Endothelial cell (in vitro differentiated cells): ENCODE data around the gene LRRC41. TPM values are rescaled to one million over a fixed set of nuclear protein-coding genes. Genes with fewer than 3 reads are reported as not detected.
A peak's percentile ranks its signal among the peaks of the same experiment; 100 is the strongest.

Experiments
- DNase-seq: peaks from one replicate; pipeline ENCODE4 v3.0.0; 2021; ENCODE audit warnings: low spot score
- H3K27ac Mint-ChIP-seq: one replicate; pipeline ENCODE4 v1.8.0; 2021; ENCODE audit warnings: mixed read lengths, inconsistent platforms; ENCODE audit not compliant: unreplicated experiment
- H3K27me3 Mint-ChIP-seq: one replicate; pipeline ENCODE4 v1.8.0; 2021; ENCODE audit warnings: mild to moderate bottlenecking, moderate library complexity, mixed read lengths, inconsistent platforms; ENCODE audit not compliant: unreplicated experiment
- H3K36me3 Mint-ChIP-seq: one replicate; pipeline ENCODE4 v1.8.0; 2021; ENCODE audit warnings: mild to moderate bottlenecking, low read depth, mixed read lengths, inconsistent platforms; ENCODE audit not compliant: unreplicated experiment
- H3K4me1 Mint-ChIP-seq: one replicate; pipeline ENCODE4 v1.8.0; 2021; ENCODE audit warnings: mild to moderate bottlenecking, mixed read lengths, inconsistent platforms; ENCODE audit not compliant: unreplicated experiment
- H3K4me3 Mint-ChIP-seq: one replicate; pipeline ENCODE4 v1.8.0; 2021; ENCODE audit warnings: mild to moderate bottlenecking, mixed read lengths, inconsistent platforms; ENCODE audit not compliant: unreplicated experiment
- H3K9me3 Mint-ChIP-seq: one replicate; pipeline ENCODE4 v1.8.0; 2021; ENCODE audit warnings: mixed read lengths, inconsistent platforms; ENCODE audit not compliant: unreplicated experiment
- total RNA-seq: library from RNA; stranded (reverse); fragmentation: NEBNext Ultra II Directional; extraction: Animal tissue kit (Norgen Biotek cat#: 25700); gene quantifications from one replicate; pipeline ENCODE4 v1.2.1, GENCODE V29; 2021; ENCODE audit not compliant: unreplicated experiment
- TF ChIP-seq, protein P1 (sequence below): fragments of 200-600 bp; sonication (generic); IDR thresholded peaks from one replicate; pipeline ENCODE4 v1.5.0; 2021; ENCODE audit warnings: antibody characterized with exemption; ENCODE audit not compliant: unreplicated experiment

Gene LRRC41
- total RNA-seq, 1 donor from 2014 or later = 73.5 TPM

- TF ChIP-seq, protein P1, sequence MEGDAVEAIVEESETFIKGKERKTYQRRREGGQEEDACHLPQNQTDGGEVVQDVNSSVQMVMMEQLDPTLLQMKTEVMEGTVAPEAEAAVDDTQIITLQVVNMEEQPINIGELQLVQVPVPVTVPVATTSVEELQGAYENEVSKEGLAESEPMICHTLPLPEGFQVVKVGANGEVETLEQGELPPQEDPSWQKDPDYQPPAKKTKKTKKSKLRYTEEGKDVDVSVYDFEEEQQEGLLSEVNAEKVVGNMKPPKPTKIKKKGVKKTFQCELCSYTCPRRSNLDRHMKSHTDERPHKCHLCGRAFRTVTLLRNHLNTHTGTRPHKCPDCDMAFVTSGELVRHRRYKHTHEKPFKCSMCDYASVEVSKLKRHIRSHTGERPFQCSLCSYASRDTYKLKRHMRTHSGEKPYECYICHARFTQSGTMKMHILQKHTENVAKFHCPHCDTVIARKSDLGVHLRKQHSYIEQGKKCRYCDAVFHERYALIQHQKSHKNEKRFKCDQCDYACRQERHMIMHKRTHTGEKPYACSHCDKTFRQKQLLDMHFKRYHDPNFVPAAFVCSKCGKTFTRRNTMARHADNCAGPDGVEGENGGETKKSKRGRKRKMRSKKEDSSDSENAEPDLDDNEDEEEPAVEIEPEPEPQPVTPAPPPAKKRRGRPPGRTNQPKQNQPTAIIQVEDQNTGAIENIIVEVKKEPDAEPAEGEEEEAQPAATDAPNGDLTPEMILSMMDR = no peak
- peaks cover 5% of the 10 kb centered on the region for H3K27me3 Mint-ChIP-seq
- H3K9me3 Mint-ChIP-seq = no peaks in the 10 kb centered on the region
- H3K36me3 Mint-ChIP-seq = peaks cover 28% of the 10 kb centered on the region
- peak overlapping the region; percentile 68 for H3K4me3 Mint-ChIP-seq
- H3K4me1 Mint-ChIP-seq = peaks cover 17% of the 10 kb centered on the region
- H3K27ac Mint-ChIP-seq = no peak overlapping the region
- DNase-seq = no peak
Measured at GRCh38 chr1:46310321-46310720, 6.9 kb upstream of the LRRC41 start.

DNA sequence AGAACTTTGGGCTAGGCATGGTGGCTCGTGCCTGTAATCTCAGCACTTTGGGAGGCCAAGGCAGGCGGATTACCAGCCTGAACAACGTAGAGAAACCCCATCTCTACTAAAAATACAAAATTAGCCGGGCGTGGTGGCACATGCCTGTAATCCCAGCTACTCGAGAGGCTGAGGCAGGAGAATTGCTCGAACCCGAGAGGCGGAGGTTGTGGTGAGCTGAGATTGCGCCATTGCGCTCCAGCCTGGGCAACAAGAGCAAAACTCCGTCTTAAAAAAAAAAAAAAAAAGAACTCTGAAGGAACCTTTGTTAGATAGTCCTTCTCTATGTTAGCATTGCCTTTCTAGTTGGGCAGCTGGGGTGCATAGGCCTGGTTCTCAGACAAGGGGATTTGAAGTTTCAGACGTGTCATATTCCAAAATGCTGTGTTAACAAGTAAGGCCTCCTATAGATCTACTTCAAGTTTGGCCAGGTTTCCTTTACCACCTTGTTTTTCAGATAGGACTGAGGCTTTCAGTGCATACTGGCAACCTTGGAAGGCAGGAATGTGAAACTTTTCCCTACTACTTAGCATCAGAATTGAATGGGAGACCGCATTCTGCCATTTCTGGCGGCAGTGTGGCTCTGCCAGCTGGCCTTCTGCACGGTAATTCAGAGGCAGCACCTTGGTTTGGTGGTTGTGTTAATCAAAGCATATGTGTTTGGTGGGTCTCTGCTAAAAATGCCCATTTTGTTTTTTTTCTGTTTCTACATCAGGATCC lies 6.2 kb upstream of the LRRC41 start:
- Mint-ChIP-seq H3K4me3 (peak overlapping the region; percentile 68), H3K4me1 (peaks cover 17% of the 10 kb centered on the region), H3K27ac (peak overlapping the region; percentile 15), H3K27me3 (peaks cover 5% of the 10 kb centered on the region), H3K9me3 (no peaks in the 10 kb centered on the region), H3K36me3 (peaks cover 26% of the 10 kb centered on the region)
- no peak for DNase-seq
- TF ChIP-seq, protein P1 = no peak

GRCh38 chr1:46306159-46306530 lies 2.7 kb upstream of the LRRC41 start:
- Mint-ChIP-seq H3K9me3 (no peaks in the 10 kb centered on the region), H3K4me3 (no peak overlapping the region), H3K4me1 (peaks cover 29% of the 10 kb centered on the region), H3K36me3 (peaks cover 26% of the 10 kb centered on the region), H3K27ac (no peak overlapping the region), H3K27me3 (peaks cover 12% of the 10 kb centered on the region)
- no peak for DNase-seq
- TF ChIP-seq, protein P1 = no peak

GRCh38 chr1:46303872-46304326 lies 483 bp upstream of the LRRC41 start:
- Mint-ChIP-seq H3K4me1 (peaks cover 38% of the 10 kb centered on the region), H3K27ac (peak overlapping the region; percentile 99), H3K36me3 (peaks cover 13% of the 10 kb centered on the region), H3K9me3 (no peaks in the 10 kb centered on the region), H3K4me3 (peak overlapping the region; percentile 99), H3K27me3 (peaks cover 14% of the 10 kb centered on the region)
- DNase-seq = no peak
- TF ChIP-seq, protein P1 = no peak

DNA sequence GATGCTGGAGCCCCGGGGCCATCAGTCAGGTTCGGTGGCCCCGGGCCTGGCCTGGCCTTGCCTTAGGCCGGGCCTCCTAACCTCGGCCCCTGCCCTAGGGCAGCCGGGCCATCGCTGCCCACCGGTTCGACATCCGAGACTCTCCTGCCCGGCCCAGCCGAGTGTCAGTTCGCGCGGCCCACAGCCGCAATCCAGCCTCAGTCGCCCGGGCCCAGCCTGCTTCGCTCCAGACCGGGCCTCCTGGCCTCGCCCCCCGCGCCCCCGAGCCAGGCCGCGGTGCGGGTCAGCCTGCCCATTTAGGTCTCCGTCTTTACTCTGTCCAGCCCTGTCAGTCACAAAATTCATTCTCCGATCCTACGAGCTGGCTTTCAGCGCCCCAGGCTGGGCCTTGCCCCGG lies 777 bp downstream of the LRRC41 start:
- H3K4me3 Mint-ChIP-seq = peak overlapping the region; percentile 99
- TF ChIP-seq, protein P1 = no peak
- peaks cover 29% of the 10 kb centered on the region for H3K4me1 Mint-ChIP-seq
- peaks cover 13% of the 10 kb centered on the region for H3K27me3 Mint-ChIP-seq
- peaks cover 16% of the 10 kb centered on the region for H3K36me3 Mint-ChIP-seq
- no peaks in the 10 kb centered on the region for H3K9me3 Mint-ChIP-seq
- peak; percentile 51 for DNase-seq
- peak overlapping the region; percentile 78 for H3K27ac Mint-ChIP-seq
